HCEC 1CT (cell line): ENCODE measurements around the gene NR2C2.

Experiments used
- DNase-seq: peaks from one replicate; pipeline ENCODE4 v3.0.0-alpha.2; 2017

NR2C2 gene

GRCh38 chr3:15065550-15066007 is 118.2 kb downstream of the NR2C2 start:
- no peak for DNase-seq

- DNase-seq: no peak
Observed at GRCh38 chr3:15066467-15066866, 119.1 kb downstream of the NR2C2 start.

- no peak for DNase-seq
Observed at GRCh38 chr3:15069441-15069840, 122.1 kb downstream of the NR2C2 start.

GRCh38 chr3:15071699-15072098 is 124.3 kb downstream of the NR2C2 start:
- no peak for DNase-seq

- DNase-seq: no peak
Observed at GRCh38 chr3:15074500-15074899, 127.1 kb downstream of the NR2C2 start.

- DNase-seq: no peak
Observed at GRCh38 chr3:15079091-15079490, 131.7 kb downstream of the NR2C2 start.

GRCh38 chr3:15081960-15082664 is 134.7 kb downstream of the NR2C2 start:
- peak; percentile 59 for DNase-seq

GRCh38 chr3:15083252-15083651 is 135.9 kb downstream of the NR2C2 start:
- no peak for DNase-seq

- DNase-seq: no peak
Observed at GRCh38 chr3:15086263-15086662, 138.9 kb downstream of the NR2C2 start.

- no peak for DNase-seq
Observed at GRCh38 chr3:15086699-15087098, 139.3 kb downstream of the NR2C2 start.

GRCh38 chr3:15089201-15089600 is 141.8 kb downstream of the NR2C2 start:
- no peak for DNase-seq

- no peak for DNase-seq
Observed at GRCh38 chr3:15091575-15091974, 144.2 kb downstream of the NR2C2 start.

- no peak for DNase-seq
Observed at GRCh38 chr3:15092686-15093085, 145.3 kb downstream of the NR2C2 start.

GRCh38 chr3:15094187-15094875 is 146.9 kb downstream of the NR2C2 start:
- DNase-seq: no peak

GRCh38 chr3:15096046-15096445 is 148.7 kb downstream of the NR2C2 start:
- DNase-seq: no peak

- DNase-seq: no peak
Observed at GRCh38 chr3:15097891-15098290, 150.5 kb downstream of the NR2C2 start.
